ENCODE measurements around the gene TAF6L. TPM values are rescaled to one million over a fixed set of nuclear protein-coding genes. Genes with fewer than 3 reads are reported as not detected.

TAF6L gene
- total and polyA plus RNA-seq, 9 of the 15 experiments (the other 6 are each of a cell fraction or from before 2014, with no cell fraction given), result 0.04 to 45.5 (median 20.8) TPM

DNA sequence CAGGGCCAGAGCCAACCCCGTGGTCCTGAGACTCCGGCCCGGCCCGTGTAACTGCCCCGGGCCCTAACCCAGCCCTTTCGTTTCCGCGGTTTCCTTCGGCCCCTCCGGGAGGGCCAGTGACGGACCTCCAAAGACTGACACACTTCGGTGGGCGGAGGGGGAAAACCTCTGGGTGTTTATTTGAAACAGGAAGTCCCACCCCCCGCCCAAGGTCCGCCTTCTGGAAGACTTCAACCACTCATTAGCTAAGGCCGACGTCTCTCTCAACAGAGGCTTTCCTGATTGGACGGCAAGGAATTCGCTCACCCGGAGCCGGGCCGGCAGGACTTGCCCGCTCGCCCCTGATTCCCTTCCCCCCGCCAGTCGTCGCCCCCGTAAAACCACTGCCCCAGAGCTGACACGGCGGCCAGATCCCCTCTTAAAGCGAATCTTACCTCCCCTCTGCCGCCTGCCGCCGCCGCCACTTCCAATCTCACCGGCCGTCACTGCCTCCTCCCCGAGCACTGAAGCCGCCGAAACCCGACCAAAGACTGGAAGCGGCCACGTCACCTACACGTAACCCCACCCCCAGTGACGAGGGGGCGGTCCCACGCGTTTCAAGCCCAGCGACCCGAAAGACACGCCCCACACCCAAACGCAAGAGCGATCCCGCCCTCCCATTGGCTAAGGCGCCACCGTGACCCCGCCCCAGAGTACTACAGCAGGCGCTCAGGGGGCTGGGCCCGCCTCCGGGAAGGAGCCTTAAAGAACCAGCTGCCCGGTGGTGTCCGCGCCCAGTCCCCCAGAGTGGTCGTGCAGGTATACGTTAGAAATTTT is 60.5 kb downstream of the TAF6L start, which contains the start of gene STX5 (continued):
- TF ChIP-seq, protein P1, sequence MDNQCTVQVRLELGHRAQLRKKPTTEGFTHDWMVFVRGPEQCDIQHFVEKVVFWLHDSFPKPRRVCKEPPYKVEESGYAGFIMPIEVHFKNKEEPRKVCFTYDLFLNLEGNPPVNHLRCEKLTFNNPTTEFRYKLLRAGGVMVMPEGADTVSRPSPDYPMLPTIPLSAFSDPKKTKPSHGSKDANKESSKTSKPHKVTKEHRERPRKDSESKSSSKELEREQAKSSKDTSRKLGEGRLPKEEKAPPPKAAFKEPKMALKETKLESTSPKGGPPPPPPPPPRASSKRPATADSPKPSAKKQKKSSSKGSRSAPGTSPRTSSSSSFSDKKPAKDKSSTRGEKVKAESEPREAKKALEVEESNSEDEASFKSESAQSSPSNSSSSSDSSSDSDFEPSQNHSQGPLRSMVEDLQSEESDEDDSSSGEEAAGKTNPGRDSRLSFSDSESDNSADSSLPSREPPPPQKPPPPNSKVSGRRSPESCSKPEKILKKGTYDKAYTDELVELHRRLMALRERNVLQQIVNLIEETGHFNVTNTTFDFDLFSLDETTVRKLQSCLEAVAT (IDR thresholded peaks at IDR 0.05), result peak in 1 of 2 experiments; percentile 25; a peak in 2 of 4 replicates
- TF ChIP-seq EGR1 (conservative IDR thresholded peaks at IDR 0.05) (peak; percentile 81), ELF4 (CRISPR knock-in tag; IDR thresholded peaks at IDR 0.05) (peak; percentile 87), HEY1 (CRISPR knock-in tag; IDR thresholded peaks at IDR 0.05; ENCODE audit: borderline replicate concordance) (no peak), SIN3A (IDR thresholded peaks at IDR 0.05; ENCODE audit: borderline replicate concordance in 2 of 2, control insufficient read depth in 1 of 2, low read depth in 2 of 2, low read length in 2 of 2) (peak; percentile 6 to 76; a peak in 1 of 4 replicates), HNRNPLL (IDR thresholded peaks at IDR 0.05; ENCODE audit: low read depth, low read length, poor library complexity, severe bottlenecking) (peak; percentile 0), CBFB (CRISPR knock-in tag; IDR thresholded peaks at IDR 0.05) (0 out of 2 replicates have a peak, but pooled peaks have one; percentile 53), RFX1 (IDR thresholded peaks at IDR 0.05) (no peak), FOXA3 (CRISPR knock-in tag; conservative IDR thresholded peaks at IDR 0.05 in 1 of 2, IDR thresholded peaks at IDR 0.05 in 1 of 2) (peak in 1 of 2 experiments; percentile 68; a peak in 1 of 4 replicates), SUPT5H (IDR thresholded peaks at IDR 0.05) (peak; percentile 96), NFE2 (IDR thresholded peaks at IDR 0.05; ENCODE audit: low read depth) (peak; percentile 15), NR4A1 (CRISPR knock-in tag; IDR thresholded peaks at IDR 0.05) (no peak), NR4A1 (tag; IDR thresholded peaks at IDR 0.05) (no peak)
- TF ChIP-seq, protein P2, sequence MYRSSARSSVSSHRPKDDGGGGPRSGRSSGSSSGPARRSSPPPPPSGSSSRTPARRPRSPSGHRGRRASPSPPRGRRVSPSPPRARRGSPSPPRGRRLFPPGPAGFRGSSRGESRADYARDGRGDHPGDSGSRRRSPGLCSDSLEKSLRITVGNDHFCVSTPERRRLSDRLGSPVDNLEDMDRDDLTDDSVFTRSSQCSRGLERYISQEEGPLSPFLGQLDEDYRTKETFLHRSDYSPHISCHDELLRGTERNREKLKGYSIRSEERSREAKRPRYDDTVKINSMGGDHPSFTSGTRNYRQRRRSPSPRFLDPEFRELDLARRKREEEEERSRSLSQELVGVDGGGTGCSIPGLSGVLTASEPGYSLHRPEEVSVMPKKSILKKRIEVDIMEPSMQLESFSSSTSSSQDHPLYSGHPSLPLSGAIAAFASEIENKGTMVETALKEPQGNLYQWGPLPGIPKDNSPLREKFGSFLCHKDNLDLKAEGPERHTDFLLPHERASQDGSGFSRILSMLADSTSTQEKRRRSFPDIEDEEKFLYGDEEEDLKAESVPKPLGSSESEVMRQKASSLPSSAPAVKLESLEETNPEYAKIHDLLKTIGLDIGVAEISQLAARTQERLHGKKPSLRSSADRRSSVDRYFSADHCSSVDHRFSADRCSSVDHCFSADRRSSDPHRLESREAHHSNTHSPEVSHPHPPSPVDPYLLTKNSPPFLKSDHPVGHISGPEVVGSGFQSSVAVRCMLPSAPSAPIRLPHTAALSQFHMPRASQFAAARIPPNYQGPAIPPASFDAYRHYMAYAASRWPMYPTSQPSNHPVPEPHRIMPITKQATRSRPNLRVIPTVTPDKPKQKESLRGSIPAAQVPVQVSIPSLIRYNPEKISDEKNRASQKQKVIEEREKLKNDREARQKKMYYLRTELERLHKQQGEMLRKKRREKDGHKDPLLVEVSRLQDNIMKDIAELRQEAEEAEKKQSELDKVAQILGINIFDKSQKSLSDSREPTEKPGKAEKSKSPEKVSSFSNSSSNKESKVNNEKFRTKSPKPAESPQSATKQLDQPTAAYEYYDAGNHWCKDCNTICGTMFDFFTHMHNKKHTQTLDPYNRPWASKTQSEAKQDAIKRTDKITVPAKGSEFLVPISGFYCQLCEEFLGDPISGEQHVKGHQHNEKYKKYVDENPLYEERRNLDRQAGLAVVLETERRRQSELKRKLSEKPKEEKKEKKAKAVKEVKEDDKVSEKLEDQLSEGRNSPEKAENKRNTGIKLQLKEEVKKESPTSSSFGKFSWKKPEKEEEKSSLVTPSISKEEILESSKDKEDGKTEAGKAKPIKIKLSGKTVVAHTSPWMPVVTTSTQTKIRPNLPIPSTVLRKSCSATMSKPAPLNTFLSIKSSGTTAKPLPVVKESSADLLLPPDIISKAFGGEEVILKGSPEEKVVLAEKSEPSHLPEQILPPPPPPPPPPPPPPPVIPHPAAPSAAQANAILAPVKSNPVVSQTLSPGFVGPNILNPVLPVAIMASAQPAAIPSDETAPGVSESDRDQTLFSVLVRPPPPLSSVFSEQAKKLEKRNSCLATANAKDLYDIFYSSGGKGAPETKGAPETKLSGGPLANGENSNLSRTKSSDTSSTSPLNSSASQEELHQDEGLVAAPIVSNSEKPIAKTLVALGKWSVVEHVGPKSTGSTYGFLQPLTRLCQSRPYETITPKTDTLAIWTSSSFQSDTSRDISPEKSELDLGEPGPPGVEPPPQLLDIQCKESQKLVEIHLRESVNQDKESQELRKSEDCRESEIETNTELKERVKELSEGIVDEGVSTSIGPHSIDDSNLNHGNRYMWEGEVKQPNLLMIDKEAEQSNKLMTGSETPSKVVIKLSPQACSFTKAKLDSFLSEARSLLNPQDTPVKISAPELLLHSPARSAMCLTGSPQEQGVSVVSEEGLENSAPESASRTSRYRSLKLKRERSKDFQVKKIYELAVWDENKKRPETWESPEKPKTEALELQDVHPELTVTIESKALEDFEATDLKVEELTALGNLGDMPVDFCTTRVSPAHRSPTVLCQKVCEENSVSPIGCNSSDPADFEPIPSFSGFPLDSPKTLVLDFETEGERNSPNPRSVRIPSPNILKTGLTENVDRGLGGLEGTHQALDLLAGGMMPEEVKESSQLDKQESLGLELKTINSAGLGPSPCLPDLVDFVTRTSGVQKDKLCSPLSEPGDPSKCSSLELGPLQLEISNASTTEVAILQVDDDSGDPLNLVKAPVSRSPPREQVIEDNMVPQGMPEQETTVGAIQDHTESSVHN (IDR thresholded peaks at IDR 0.05; ENCODE audit: borderline replicate concordance in 1 of 2, low read depth in 1 of 2), result peak in 1 of 2 experiments; percentile 21; a peak in 1 of 4 replicates
- TF ChIP-seq, protein P3, sequence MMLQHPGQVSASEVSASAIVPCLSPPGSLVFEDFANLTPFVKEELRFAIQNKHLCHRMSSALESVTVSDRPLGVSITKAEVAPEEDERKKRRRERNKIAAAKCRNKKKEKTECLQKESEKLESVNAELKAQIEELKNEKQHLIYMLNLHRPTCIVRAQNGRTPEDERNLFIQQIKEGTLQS (IDR thresholded peaks at IDR 0.05), result peak; percentile 75
- TF ChIP-seq, protein P3 (CRISPR knock-in tag; conservative IDR thresholded peaks at IDR 0.05), result no peak; the same call in 1 of the 2 replicates
